HG03460 (cell line): ENCODE data around the gene KDM6A.
"Not testable (repeated sequence)": the region's sequence is repeated elsewhere in the genome, so short reads cannot be mapped to it uniquely, and the experiment has no call there.

Experiments
- ATAC-seq: cut with Tn5 transposase; IDR thresholded peaks from one replicate; pipeline ENCODE4 v1.9.1; 2021; ENCODE audit not compliant: unreplicated experiment

The KDM6A gene

DNA sequence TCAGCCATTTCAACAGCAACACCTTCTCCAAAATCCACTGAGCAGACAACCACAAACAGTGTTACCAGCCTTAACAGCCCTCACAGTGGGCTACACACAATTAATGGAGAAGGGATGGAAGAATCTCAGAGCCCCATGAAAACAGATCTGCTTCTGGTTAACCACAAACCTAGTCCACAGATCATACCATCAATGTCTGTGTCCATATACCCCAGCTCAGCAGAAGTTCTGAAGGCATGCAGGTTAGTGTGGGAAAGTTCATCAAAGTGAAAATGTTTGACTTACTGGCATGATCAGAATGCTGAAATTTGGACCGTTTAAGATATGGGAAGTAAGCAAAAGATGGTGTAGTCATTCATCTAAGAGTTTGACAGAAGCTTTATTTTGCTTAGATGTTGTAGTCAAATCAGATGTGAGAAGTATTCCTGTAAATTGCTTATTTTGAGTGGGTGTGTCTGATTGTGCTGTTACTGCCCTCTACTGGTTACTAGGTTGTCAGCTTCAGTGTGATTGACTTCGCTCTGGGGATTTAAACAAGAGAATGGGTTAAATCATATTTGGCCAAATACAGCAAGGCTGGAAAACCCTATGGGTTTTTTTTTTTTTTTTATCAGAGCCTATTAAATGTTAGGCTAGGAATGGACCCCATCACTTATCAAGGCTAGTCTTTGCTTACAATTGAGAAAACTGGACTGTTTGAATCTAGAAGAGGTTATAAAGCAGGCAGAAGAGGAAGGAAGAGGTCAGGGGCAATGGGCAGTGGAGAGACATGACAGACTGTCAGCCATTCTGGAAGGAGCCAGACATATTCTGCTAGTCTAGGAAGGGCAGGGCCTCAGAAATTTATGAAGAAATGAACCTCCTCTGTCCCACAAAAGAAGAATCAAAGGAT is 197.4 kb downstream of the KDM6A start:
- ATAC-seq: no peak

DNA sequence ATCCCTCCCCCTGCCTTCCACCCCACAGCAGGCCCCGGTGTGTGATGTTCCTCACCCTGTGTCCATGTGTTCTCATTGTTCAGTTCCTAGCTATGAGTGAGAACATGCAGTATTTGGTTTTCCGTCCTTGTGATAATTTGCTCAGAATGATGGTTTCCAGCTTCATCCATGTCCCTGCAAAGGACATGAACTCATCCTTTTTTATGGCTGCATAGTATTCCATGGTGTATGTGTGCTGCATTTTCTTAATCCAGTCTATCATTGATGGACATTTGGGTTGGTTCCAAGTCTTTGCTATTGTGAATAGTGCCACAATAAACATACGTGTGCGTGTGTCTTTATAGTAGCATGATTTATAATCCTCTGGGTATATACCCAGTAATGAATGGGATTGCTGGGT is 200.0 kb downstream of the KDM6A start:
- not testable (repeated sequence) for ATAC-seq

DNA sequence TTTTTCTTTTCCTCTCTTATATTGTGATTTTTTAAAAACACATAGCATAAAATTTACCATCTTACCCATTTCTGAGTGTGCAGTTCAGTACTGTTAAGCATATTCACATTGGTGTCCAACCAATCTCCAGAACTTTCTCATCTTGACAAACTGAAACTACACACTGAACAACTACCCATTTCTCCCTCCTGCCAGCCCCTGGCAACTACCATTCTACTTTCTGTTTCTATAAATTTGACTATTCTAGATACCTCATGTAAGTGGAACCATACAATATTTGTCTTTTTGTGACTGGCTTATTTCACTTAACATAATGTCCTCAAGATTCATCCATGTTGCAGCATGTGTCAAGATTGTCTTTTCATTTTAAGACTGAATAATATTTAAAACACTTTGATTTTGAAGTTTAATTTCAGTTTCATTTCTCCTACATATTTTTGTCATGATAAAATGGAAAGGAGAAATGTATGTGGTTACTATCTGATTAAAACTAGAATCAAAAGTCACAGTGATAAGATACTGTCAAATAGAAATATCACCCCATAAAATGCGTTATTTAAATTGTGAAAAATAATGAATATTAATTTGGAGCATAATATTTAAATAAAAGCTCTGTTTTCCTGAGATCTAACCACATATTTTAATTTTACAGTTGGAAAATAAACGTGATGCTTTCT is 204.9 kb downstream of the KDM6A start:
- ATAC-seq: peak; percentile 75

DNA sequence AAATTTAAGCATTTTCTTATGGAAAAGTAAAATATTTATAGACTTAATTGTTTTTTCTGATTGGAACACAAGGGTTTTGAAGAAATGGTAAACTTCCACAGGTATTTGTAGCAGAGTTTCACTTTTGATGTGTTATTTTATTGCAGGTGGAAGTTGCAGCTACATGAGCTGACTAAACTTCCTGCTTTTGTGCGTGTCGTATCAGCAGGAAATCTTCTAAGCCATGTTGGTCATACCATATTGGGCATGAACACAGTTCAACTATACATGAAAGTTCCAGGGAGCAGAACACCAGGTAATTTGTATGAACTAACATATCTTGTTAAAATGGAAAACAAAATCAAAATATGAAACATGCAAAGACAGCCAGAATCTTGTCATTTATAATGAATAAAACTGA is 210.3 kb downstream of the KDM6A start:
- no peak for ATAC-seq

DNA sequence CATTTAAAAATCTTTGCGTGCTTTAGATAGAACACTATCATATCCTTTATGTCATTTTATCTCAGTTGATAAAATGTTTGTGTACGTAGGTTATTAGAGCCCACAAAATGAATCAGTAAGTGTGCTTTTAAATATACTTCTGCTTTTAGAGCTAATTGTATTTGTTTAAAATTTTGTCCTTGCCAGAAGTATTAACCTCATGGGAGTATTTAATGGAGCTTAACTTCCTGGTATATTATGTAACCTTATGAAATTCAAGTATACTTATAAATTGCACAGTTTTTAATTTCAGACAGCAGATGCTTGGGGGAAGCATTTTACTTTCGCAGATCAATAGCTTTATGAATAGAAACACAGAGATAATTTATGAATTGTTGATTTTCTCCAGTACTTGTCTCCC is 237.5 kb downstream of the KDM6A start:
- ATAC-seq: no peak

DNA sequence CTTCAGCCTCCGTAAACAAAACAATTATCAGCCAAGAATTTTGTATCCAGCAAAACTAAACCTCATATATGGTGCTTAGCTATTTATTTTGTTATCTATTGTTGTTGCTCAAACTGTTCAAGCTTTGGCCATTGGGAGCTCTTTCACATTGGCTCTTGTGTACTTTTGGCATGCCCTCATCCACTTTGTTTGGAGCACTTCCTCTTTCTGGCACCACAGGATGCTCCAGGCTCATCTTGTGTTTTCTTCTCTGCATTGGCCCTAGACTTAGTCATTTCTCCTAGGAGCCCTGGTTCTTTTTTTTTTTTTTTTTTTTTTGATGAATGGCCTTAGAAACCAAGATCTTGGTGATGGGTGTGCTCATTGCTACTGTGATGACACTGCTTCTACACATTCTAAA is 253.2 kb downstream of the KDM6A start:
- ATAC-seq: no peak

DNA sequence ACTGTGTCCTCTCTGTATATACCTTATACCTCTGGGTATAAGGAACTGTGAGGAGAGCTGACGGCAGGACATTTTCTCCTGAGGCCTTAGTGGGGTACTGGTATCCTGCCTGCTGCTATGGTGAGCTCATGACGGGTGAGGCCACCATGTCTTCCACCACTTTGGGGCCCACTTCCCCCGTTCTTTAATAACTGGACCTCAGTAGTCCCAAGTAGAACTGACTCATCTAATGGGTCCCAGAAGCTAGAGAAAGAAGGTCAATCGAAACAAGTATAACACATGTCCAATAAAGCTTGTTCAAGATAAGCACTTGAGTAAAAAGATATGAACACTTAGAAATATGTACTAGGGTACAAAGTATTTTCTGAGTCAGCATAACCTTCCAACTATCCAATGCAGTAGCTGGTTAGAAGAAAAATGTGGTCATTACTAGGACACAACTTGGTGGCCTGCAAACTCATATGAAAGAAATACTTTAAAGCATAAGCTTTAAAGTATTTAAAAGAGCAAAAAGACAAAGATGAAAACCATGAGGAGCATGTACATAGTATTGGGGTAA is 256.0 kb downstream of the KDM6A start:
- ATAC-seq: no peak

DNA sequence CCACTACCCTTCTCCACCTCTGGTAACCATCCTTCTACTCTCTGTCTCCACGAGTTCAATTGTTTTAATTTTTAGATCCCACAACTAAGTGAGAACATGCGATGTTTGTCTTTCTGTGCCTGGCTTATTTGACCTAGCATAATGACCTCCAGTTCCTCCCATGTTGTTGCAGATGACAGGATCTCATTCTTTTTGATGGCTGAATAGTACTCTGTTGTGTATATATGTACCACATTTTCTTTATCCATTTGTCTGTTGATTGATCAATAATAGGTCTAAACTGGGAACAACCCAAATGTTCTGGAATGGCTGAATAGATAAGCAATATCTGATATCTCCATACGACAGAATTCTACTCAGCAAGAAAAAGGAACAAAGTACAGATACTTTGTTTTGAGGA is 260.5 kb downstream of the KDM6A start:
- ATAC-seq: no peak

DNA sequence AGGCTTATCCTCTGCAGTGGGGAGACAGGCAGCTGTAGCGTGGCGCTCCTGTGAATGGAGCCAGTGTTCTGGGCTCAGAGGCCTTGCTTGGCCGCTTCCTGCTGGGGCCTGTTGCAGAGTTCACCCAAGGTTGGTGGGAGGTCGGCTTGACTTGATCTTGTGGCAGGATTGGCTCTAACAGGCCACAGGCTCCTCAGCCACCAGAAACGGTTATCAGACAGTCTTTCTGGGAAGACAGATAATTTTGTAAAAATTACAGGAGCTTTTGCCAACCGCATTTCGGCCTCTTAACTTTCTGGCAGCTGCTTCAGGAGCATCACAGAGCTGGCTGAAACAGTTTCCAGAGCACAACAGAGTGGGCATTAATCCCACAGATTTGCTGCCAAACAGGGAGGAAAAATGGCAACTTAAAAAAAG is 261.3 kb downstream of the KDM6A start:
- ATAC-seq: no peak

DNA sequence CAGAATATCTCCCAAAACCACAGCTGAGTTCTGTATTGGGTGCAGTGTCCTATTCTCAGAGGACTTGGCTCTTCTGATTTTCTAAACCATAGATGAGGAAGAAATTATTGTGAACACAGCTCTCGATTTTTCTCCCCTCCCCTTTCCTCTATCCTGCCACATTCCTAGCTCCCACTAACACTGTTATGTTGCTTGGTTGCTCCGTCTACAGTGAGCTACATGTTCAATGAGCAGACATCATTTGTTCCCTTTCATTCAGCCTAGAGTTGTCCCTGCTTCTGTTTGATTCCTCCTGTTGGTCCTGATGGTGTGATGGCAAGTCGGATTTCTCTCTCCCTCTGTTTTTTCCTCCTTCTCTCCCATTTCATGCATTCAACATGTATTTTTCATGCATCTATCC is 261.8 kb downstream of the KDM6A start:
- ATAC-seq: no peak

DNA sequence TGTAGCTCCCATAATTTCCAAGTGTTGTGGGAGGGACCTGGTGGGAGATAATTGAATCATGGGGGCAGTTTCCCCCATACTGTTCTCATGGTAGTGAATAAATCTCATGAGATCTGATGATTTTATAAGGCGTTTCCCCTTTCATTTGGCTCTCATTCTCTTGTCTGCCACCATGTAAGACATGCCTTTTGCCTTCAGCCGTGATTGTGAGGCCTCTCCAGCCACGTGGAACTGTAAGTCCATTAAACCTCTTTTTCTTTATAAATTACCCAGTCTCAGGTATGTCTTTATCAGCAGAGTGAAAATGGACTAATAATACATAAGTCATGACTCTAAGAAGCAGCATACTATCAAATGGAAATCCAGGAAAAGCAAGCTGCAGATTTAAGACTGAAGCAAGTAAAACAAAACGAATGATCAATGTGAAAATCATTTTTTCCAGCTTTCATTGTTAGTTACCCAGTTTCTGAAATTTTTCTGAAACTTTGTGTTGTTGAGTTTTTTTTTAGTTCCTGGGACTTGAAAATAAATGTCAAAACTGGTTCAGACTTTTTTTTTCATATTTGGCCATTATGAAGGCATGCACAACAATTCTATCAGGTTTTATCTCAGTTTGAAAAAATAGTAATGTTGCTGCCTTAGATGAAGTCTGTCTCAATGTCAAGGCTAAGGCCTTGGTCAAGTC is 262.5 kb downstream of the KDM6A start:
- not testable (repeated sequence) for ATAC-seq

DNA sequence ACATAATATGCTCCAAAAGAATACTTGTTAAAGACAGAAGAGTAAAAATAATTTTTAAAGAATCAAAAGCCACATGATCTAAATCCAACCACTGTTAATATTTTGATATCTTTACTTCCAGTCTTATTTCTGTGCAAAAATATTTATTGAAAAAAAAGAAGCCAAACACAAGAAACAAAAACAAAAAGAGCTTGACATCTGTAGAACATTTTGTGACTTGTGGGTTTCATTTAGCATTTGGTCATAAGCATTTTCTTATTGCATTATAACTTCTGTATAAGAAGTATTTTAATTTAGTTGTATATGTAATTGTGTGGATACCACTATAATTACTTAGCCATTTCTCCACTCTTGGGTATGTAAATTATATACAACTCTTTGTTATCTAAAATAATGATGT is 264.5 kb downstream of the KDM6A start:
- no peak for ATAC-seq

DNA sequence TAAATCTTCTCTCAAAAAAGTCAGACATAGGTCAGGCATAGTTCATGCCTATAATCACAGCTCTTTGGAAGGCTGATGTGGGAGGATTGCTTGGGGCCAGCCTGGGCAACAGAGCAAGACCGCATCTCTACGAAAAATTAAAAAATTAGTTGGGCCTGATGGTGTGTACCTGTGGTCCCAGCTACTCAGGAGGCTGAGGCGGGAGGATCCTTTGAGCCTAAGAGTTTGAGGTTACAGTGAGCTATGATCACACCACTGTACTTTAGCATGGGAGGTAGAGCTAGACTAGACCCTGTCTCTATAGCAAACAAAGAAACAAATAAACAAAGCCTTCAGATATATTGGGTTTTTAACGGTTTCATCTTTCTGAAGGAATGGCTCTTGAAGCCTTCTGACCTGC is 265.5 kb downstream of the KDM6A start:
- no peak for ATAC-seq

DNA sequence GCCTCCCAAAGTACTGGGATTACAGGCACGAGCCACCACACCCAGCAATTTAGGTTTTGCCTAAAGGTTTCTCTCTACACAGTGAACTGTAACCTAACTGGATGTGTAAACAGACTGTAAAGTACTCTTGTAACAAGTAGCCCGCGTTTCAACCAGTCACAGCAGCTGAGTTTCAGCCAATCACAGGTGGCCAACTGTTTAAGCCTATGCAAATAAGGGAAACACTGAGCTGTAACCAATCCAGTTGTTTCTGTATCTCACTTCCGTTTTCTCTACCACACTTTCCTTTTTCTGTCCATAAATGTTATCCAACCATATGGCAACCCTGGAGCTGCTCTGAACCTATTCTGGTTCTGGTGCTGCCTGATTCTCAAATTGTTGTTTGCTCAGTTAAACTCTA is 267.8 kb downstream of the KDM6A start:
- no peak for ATAC-seq

DNA sequence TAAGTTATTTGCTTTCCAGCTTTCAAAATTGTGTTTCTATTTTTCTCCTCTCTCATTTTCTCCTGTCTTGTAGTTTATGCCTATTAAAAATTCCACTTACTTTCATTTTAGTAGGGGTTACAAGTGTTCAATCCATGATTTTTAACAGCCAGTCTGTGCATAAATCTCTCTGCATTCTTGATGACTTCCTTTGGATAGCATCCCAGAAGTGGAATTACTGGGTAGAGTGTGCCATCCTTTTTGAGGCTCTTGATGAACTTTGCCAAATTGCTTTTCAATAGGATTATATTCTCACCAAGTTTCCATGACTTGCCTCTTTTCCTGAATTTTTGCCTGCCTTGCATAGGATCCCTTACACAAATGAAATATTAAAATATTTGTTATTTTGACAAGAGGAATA is 269.2 kb downstream of the KDM6A start:
- ATAC-seq: no peak

DNA sequence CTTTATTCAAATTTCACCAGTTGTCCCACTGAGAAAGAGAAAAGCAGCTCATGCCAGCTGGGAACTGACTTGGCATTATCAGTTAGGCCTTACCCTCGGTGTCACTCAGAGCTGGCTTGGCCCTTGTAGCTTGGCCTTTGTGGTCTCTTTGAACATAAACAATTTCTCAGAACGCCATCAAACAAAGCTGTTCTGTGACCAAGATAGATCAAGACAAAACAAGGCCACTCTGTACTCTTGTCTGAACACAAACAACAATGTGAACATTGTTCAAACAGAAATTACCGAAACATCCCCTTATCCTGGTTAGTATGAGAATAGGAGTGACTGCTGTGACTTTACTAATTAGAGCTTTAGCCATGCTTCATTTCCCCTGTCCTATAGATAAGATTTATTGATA is 270.5 kb downstream of the KDM6A start:
- ATAC-seq: no peak

DNA sequence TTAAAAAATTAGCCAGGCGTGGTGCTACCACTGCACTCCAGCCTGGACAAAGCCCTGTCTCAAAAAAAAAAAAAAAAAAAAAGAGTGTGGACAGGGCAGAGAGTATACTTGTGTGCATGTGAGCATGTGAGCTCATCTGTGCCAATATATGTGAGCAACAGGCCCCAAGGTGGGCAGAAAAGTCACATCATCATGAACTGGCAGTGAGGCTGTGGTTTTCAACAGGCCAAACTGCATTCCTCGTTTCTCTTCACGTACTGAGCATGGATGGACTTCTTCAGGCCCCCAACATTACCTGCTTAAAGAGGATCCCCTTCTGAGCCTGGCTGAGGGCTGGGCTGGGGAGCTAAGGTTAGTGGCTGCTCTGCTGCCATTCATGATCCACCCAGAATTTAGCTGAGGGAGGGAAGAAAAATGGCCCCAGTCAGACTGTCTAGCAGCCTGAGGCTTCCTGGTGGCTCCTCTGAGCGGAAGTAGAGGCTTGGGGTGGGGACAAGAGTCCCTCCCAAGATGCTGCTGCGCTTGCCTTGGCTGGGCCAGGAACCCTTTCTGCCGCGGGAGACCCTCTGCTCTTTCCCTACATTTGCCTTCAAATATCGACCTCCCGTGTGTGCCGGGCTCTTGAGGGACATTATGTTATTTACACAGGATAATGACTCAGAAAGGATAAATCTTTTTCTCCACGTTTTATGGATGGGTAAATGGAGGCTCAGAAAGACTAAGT is 272.7 kb downstream of the KDM6A start:
- ATAC-seq: no peak

DNA sequence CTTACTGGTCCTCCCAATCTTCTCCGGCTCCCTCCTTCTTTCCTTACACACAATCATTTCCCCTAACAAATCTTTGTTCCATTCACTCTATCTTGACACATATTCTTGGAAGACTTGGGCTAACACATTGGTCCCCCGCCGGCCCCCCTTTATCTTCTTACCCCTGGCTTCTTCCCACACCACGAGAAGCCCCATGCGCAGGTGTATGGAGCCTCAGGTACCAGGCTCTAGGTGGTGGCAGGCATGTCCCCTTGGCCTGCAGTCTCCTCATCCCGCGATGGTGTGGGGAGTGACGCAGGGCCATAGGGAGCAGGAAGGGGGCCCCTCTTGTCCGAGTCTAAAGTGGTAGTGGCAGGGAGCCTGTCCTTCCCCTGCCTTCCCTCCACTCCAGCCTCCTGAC is 277.8 kb downstream of the KDM6A start:
- no peak for ATAC-seq

DNA sequence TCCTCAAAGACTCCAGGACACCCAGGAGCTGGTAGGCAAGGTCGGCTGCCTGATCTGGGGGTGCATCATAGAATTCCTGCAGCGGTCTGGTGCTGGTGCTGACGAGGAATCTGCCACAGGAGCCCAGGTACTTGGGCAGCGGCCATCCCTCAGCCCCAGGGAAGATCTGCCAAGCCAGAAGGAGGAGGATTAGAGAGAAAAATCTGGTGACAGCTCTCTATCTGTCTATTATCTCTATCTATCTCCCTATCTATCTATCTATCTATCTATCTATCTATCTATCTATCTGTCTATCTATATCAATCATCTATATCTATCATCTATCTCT is 281.0 kb downstream of the KDM6A start:
- ATAC-seq: no peak

DNA sequence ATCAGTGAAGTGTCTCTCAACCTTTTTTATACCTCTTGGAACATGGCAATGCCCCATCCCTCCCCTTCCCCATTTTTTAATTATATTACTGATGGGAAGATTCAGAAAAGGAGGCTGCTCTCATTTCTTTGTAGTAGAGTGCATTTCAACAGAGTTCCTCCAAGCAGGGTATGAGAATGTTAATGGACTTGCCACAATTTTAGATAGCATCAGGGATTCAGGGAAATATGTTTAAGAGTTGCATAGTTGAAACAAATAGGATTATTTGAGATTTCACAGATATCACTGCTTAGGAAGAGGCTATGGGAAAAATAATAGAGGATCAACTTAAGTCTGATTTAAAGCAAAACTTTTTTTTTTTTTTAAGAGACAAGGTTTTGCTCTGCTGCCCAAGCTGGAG is 281.5 kb downstream of the KDM6A start:
- ATAC-seq: no peak

DNA sequence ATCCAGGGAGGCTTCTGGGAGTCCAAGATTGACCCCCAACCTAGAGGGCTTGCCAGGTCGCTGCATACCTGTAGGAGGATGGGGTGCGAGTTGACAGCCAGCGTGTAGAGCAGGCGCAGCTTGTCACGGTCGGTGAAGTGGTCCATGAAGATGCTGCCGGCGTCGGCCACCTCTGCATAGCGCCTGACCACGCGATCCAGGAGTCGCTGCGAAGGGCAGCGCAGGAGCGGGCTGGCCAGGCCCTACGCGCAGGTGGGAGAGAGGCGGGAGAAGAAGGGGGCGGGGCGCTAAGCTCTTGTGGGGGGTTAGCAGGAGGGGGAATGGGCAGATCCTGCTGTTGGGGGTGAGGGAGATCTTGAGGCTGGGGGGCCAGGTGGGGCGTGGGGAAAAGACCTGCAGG is 284.7 kb downstream of the KDM6A start:
- ATAC-seq: no peak
